Measurements from ENCODE around the gene FKBP15.
"Not testable (repeated sequence)": the region's sequence is repeated elsewhere in the genome, so short reads cannot be mapped to it uniquely, and the experiment has no call there.

The FKBP15 gene, protein sequence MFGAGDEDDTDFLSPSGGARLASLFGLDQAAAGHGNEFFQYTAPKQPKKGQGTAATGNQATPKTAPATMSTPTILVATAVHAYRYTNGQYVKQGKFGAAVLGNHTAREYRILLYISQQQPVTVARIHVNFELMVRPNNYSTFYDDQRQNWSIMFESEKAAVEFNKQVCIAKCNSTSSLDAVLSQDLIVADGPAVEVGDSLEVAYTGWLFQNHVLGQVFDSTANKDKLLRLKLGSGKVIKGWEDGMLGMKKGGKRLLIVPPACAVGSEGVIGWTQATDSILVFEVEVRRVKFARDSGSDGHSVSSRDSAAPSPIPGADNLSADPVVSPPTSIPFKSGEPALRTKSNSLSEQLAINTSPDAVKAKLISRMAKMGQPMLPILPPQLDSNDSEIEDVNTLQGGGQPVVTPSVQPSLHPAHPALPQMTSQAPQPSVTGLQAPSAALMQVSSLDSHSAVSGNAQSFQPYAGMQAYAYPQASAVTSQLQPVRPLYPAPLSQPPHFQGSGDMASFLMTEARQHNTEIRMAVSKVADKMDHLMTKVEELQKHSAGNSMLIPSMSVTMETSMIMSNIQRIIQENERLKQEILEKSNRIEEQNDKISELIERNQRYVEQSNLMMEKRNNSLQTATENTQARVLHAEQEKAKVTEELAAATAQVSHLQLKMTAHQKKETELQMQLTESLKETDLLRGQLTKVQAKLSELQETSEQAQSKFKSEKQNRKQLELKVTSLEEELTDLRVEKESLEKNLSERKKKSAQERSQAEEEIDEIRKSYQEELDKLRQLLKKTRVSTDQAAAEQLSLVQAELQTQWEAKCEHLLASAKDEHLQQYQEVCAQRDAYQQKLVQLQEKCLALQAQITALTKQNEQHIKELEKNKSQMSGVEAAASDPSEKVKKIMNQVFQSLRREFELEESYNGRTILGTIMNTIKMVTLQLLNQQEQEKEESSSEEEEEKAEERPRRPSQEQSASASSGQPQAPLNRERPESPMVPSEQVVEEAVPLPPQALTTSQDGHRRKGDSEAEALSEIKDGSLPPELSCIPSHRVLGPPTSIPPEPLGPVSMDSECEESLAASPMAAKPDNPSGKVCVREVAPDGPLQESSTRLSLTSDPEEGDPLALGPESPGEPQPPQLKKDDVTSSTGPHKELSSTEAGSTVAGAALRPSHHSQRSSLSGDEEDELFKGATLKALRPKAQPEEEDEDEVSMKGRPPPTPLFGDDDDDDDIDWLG

GRCh38 chr9:113221003-113221799, at the start of gene FKBP15, which contains the start of gene SLC31A1:
FKBP15 (minus strand) TSS chr9:113221277; CDS start chr9:113221243, 34 bp downstream.
SLC31A1 (plus strand) TSS chr9:113221544; CDS start chr9:113256149, 34,605 bp downstream.
- DNase-seq: peak; percentile 79

DNA sequence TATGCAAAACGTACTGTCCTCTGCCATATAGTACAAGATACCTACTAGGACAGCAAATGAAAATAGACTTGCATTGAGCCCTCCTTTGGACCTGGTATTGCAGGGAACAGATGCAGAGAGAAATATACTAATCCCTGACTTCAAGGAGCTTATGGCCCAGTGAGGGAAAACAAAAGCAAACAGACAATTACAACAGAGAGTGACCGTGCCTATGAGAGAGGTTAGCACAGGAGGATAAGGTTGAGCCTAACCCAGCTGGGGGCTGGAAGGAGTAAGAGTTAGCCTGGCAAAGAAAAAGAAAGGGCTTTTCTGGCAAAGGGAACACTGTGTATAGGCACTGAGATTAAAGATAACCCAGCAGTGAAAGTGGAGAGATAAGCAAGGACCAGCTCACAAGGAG, 48.8 kb upstream of the FKBP15 start:
- DNase-seq: no peak

GRCh38 chr9:113269355-113269754, 48.3 kb upstream of the FKBP15 start:
- no peak for DNase-seq

DNA sequence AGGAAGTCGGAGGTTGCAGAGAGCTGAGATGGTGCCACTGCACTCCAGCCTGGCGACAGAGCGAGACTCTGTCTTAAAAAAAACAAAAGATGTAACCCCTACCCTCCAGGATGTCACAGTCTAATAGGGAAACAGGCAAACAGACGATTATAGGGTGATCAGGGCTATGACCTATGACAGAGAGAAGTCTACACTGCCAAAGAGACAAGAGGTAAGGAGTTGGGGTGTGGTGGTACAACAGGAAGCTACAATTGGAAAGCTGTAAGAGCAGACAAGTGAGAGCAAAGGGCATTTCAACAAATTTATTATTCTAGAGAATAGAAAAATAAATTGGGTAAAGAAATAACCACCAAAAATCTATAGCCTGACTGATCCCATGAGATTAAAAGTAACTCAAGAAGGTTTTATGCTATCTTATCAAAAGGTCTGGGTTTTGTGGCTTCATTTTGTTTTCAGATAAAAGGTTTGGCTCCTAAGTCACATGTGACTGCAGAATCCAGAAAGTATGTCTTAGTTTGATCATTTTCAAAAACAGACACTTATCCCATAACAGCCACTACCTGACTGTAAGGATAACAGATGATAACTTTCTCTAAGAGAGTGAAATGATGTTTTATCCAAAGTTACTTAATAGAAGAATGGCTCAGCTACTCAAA, 47.0 kb upstream of the FKBP15 start:
- no peak for DNase-seq

GRCh38 chr9:113266174-113266573, 45.1 kb upstream of the FKBP15 start:
- DNase-seq: no peak

DNA sequence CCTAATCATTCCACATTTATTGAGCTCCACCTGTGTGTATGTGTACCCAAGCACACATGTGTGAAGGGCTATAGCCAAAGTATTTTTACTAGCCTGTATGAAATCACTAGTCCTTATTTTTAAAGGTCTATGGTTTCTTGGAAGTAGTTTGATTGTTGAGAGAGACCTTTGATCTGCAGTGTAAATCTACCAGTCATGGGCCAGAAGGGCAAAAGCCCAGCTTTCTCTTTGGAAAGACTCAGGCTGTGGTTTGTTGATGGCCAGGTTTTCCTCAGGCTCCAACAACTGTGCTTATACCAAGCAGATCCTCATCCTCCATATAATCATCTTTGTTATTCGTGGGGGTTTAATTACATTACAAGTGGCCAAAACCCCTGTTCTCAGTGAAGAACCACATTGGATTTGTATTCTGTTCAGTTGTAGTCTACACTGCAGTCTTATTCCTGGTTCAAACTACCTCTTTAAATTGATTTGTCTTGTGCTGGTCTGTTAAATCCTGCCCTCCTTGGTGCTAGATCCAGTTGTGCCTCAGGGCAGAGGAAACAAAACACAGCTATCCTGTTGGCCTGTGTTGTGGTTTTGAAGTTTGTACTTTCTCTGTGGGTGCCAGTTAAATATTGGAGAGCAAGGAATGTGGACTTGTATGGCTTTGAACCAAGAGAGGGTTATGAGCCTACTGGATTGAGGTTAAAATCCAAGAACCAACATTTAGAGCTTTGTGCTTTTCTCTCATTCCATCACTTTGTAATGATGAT, 41.0 kb upstream of the FKBP15 start:
- DNase-seq: no peak

DNA sequence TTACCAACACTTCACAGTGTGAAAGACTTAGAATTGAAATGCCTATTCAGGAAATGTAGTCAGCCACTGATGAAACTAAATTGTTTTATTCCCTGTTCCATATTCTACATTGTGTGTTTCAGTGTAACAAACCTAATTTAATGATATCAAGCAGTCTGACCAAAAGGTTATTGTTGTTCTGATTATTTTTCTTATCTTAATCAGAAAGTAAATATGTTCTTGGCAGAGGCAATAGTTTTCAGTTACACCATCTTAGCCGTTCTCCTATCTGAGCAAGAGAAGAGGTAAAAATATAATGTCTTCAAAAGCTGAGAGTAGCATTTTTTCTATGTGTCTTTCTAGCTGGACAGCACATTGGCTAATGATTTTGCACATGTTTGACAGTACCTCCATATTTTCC, 37.2 kb upstream of the FKBP15 start:
- no peak for DNase-seq

GRCh38 chr9:113257863-113258262, 36.8 kb upstream of the FKBP15 start:
- DNase-seq: no peak

GRCh38 chr9:113255438-113255837, 34.4 kb upstream of the FKBP15 start:
- no peak for DNase-seq

DNA sequence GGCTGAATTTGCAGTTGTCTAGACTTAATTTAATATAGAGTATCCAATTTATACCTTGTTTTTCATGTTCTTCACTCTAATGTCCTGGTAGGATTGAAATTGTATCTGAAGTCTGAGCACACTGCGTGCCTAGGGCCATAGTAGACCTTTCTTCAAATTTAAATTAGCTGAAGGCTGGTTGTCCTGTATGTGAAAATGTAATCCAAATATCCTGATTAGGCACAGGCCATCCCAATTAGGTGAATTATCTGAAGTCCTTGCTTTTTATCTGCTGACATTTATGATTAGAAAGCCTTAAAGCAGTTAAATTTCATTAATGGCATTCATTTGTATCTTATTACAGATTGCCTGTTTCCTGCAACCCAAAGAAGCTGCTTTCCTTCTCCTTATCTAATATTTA, 33.9 kb upstream of the FKBP15 start:
- DNase-seq: no peak

GRCh38 chr9:113250807-113251206, 29.7 kb upstream of the FKBP15 start:
- no peak for DNase-seq

- not testable (repeated sequence) for DNase-seq
Measured at GRCh38 chr9:113249661-113250060, 28.6 kb upstream of the FKBP15 start.

DNA sequence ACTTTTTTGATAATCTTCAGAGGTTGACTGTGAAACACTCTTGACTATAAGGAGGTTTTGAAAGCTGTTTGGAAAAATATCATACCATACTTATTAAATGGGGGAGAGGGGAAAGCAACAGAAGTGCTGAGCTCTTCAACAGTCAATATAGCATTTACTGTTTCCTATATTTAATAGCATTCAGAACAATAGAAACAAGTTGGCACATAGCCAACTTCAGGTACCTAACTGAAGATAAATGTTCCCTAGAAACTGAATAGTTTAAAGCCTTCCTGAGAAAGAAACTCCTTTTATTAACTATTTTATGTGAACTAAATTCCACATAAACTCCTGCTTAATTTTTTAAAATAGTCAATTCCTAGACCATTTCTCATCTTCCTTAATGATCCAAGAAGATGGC, 26.6 kb upstream of the FKBP15 start:
- DNase-seq: no peak

GRCh38 chr9:113246928-113247327, 25.9 kb upstream of the FKBP15 start:
- DNase-seq: no peak

GRCh38 chr9:113245894-113246293, 24.8 kb upstream of the FKBP15 start:
- DNase-seq: no peak

GRCh38 chr9:113244556-113244955, 23.5 kb upstream of the FKBP15 start:
- DNase-seq: no peak

DNA sequence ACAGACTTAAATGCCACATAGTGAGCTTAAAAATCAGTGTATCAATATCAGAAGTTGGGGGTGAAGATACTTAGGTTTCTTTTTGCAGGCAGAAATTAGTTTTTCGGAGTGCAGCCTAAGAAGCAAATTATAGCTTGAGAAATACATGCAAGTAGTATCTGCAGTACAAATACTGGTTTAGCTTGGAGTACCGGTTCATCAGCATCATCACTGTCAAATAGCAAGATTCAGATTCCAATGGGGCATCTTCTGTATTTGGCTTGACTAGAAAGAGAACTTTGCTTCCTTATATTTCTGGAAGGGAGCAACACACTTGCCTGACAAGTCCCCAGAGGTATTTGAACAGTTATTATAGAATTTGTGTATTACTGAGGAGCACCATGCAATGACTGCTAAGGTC, 20.1 kb upstream of the FKBP15 start:
- no peak for DNase-seq

- DNase-seq: no peak
Measured at GRCh38 chr9:113238859-113239232, 17.8 kb upstream of the FKBP15 start.

DNA sequence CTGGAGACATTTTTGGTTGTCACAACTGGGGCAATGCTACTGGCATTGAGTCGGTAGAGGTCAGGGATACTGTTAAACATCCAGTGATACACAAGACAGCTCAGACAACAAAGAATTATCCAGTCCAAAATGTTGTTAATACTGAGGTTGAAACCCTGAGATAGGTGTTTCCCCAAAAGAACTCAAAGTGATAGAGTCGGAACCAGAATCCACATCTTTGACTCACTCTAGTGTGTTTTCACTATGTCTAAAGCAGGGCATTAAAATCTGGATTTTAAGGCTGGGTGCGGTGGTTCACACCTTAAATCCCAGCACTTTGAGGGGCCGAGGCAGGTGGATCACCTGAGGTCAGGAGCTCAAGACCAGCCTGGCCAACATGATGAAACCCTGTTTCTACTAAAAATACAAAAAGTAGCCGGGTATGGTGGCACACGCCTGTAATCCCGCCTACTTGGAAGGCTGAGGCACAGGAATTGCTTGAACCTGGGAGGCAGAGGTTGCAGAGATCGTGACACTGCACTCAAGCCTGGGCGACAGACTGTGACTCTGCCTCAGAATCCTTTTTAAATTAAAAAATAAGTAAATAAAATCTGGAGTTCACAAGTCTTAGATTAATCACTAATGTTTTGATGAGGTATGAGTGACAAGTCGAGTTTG, 17.3 kb upstream of the FKBP15 start:
- no peak for DNase-seq

GRCh38 chr9:113237026-113237425, 15.9 kb upstream of the FKBP15 start:
- no peak for DNase-seq
